Uterus (tissue), 2 donors: Measurements from ENCODE around the gene RAB10.
A peak's percentile ranks its signal among the peaks of the same experiment; 100 is the strongest.

Experiments used
- POLR2A ChIP-seq, 2 donors: fragments of 450-650 bp; IDR thresholded peaks; one replicate each; pipeline ENCODE4 v1.6.1; 2016; ENCODE audit warnings: antibody characterized with exemption in 2 of 2, mild to moderate bottlenecking in 1 of 2, moderate library complexity in 1 of 2
- TF ChIP-seq, protein P1 (sequence below), 4 experiments: fragments of 200-600 bp in 2 of 4; fragments of 450-650 bp in 2 of 4; sonication (generic) in 2 of 4; IDR thresholded peaks; one replicate each; pipeline ENCODE4 v1.5.1; 2016 to 2019; ENCODE audit warnings: antibody characterized with exemption in 4 of 4, mild to moderate bottlenecking in 2 of 4, moderate library complexity in 1 of 4

DNA sequence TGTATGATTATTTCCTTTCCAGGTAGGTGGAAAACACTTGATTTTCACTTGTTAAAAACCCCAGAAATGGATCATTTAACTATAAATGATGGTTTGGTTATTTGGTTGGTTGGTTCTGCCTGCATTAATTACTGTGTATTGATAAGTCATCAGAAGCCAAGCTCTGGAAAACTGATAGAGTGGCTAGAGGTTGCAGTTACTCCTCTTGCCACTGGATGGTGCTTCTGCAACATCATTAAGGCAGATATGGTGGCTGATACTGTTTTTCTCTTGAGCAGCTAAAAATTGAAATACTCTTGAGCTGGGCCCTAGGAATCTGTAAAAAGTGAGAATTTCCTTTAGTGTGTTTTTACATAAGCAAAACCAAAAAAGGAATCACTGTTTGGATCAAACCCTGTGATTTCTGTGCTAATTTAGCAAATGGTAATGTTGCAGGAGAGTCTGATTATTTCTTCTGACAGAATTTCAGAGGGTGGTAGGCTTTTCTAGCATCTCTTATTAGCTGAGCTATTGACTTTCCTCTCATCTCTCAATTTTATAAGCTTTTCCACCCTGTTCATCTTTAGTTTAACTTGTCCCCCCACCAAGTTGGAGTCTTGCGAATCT lies 54.3 kb downstream of the RAB10 start:
- TF ChIP-seq, protein P1, sequence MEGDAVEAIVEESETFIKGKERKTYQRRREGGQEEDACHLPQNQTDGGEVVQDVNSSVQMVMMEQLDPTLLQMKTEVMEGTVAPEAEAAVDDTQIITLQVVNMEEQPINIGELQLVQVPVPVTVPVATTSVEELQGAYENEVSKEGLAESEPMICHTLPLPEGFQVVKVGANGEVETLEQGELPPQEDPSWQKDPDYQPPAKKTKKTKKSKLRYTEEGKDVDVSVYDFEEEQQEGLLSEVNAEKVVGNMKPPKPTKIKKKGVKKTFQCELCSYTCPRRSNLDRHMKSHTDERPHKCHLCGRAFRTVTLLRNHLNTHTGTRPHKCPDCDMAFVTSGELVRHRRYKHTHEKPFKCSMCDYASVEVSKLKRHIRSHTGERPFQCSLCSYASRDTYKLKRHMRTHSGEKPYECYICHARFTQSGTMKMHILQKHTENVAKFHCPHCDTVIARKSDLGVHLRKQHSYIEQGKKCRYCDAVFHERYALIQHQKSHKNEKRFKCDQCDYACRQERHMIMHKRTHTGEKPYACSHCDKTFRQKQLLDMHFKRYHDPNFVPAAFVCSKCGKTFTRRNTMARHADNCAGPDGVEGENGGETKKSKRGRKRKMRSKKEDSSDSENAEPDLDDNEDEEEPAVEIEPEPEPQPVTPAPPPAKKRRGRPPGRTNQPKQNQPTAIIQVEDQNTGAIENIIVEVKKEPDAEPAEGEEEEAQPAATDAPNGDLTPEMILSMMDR (IDR thresholded peaks at IDR 0.05), result peak; percentile 22 to 48 (median 42)
- TF ChIP-seq POLR2A (IDR thresholded peaks at IDR 0.05), result no peak
